Right renal cortex interstitium (tissue), 3 donors: ENCODE data around the gene THTPA. TPM values are rescaled to one million over a fixed set of nuclear protein-coding genes. Genes with fewer than 3 reads are reported as not detected.

ENCODE experiments used
- DNase-seq, 3 donors: peaks; one replicate each; pipeline ENCODE4 v3.0.0-alpha.2; 2013; ENCODE audit warnings: low read depth in 3 of 3, low spot score in 2 of 3
- polyA plus RNA-seq, 3 donors: library from polyadenylated mRNA; unstranded; fragments of 120-200 nt; gene quantifications; one replicate each; pipeline ENCODE4 v1.2.1, GENCODE V29; 2013; ENCODE audit not compliant: insufficient read length in 3 of 3

THTPA gene
- polyA plus RNA-seq, 3 donors: 14.2 to 18.5 (median 17.4) TPM

DNA sequence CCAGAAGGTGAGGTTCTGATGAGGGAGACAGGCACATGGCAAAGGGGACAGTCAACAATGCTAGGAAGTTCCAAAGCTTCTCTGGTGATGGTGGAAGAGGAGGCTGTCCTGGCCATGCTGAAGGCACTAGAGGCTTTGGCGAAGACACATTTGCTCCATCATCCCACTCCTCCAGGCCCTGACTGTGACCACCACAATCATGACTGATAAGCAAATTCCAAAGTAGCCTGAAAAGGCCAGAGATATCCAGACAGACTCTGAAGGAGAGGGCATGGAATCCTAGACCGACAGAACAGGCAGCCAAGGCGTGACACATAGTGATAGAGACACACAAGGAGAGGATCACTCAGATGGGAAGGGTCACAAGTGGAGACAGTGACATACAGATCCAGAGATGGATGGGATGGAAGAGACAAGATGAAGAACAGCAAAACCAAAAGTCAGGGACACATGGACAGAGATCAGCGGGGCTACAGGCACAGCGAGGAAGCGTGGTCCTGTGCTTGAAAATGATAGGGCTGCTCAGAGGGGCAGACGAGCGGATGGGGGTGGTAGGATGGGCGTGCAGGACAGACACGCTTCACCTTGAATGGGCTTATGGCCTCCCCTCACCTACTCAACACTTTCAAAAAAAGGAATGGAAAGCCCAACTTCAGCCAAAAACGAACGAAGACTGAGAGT lies 5.8 kb upstream of the THTPA start:
- DNase-seq: no peak

DNA sequence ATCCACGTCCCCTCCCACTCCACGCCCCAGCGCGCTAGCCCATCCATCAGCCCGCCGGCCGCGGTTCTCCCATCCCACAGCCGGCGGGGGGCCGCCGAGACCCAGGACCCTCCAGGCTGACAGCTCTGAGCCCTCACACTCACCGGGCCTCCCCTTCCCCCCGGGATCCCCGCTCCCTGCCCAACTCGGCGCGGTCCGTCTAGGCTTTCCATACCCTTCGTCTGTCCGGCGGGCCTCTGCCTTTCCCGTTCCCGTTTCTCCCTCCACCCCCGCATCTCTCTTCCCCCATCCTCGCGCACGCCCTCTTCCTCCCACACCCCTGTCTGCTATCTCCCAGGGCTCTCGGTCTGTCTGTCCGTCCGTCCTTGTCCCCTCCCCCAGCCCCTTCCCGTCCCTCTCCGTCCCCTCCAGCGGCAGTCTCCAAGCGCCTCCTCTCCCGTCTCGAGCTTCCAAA lies 5.2 kb upstream of the THTPA start:
- no peak for DNase-seq

DNA sequence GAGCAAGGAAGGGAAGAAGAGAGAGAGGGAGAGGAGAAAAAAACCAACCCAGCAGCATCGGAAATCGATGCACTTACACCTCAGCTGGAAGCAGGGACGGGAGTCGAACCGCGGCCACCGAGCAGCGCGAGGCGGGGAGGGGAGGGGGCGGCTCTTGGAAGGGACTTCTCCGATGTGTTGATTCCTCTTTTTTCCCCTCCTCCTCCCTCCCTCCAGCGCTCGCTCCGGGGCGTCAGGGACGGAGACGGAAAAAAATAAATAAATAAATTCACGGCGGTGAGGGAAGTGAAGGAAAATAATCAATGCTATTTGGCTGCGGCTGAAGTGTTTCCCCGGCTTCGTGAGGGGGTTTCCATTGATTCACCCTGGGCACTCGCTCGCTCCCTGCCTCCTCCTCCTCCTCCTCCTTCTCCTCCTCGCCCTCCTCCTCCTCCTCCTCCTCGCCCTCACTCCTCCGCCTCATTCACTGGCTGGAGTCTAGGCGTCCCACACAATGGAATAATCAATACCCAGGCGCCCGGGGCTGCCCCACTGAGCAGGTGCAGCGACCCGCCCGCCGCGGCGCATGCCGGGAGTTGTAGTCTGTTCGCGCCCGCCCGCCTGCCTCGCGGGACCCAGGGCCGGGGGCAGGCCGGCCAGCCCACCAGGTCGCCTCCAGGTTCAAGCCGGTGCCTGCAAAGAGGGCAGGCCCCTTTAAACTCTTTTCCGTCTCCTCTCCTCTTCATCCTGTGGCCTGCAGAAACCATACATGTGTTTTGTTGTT lies 4.6 kb upstream of the THTPA start, which contains the start of gene ZFHX2:
TSS of gene ZFHX2 (minus strand) at position 500 of the 763 bp plus-strand sequence. CDS start 16,440 bp downstream, outside the sequence.
- DNase-seq: no peak

DNA sequence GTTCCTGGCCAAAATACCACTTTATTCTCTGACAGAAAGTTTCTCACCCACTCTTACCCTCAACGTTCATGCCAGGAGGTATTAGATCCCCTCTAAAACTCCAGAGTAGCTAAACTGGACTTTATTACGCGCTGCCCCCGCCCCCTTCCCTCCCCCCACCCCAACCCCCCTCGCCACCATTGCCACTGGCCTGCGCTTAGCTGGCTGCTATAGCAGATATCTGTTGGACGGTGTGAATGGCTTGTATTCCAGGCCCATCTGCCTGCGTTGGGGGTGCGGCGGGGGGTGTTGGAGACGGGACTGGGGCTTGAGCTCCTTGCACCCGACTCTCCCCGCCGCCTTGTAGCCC lies 564 bp upstream of the THTPA start:
- DNase-seq: no peak

DNA sequence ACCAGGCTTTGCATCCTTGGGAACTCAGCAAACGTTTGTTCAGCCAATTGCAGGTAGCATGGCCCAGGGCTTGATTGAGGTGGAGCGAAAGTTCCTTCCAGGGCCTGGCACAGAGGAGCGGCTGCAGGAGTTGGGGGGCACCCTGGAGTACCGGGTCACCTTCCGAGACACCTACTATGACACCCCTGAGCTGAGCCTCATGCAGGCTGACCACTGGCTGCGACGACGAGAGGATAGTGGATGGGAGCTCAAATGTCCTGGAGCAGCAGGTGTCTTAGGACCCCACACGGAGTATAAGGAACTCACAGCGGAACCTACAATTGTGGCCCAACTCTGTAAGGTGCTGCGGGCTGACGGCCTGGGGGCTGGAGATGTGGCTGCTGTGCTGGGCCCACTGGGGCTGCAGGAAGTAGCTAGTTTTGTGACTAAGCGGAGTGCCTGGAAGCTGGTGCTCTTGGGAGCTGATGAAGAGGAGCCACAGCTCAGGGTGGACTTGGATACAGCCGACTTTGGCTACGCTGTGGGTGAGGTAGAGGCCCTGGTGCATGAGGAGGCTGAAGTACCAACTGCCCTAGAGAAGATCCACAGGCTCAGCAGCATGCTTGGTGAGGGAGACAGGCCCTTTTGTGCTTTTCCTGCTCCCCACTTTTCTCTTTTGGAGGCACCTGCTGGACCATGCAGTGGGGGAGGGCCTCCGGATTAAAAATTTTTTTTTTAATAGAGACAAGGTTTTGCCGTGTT lies 799 bp downstream of the THTPA start:
- no peak for DNase-seq

DNA sequence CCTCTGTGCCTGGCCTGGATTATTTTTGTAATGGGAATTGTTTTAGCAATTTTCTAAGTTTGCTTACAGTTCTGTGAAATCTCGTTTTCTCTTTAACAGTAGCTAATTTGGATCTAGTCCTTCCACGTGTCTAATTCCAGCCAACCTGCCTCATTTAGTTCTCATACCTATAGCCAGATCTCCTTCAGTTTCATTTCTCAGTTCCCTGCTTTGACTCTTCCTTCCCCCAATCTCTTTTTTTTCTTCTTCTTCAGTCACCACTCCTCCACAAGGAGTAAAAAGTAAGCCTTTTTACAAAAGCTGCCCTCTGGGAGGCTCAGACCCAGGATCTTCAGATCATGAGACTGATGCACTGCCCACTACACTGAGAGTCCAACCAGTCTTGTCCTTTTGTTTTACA lies 1.4 kb downstream of the THTPA start:
- no peak for DNase-seq

DNA sequence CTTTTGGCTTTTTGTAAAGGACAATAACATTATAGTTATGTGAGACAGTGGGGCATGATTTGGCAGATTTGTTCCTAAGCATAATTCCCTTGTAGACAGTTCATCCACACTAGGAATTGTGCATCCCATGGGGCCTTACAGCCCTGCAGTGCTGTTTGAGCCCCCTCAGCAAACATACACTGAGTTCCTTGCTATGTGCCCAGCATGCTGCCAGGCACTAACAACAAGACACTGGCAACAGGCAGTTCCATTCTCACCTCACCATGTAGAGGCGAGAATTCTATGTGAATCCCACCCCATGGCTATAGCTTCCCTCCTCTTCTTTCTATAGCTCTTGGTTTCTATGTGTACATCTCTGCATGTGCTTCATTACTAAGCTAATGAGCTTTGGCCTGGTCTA lies 1.9 kb downstream of the THTPA start:
- no peak for DNase-seq

DNA sequence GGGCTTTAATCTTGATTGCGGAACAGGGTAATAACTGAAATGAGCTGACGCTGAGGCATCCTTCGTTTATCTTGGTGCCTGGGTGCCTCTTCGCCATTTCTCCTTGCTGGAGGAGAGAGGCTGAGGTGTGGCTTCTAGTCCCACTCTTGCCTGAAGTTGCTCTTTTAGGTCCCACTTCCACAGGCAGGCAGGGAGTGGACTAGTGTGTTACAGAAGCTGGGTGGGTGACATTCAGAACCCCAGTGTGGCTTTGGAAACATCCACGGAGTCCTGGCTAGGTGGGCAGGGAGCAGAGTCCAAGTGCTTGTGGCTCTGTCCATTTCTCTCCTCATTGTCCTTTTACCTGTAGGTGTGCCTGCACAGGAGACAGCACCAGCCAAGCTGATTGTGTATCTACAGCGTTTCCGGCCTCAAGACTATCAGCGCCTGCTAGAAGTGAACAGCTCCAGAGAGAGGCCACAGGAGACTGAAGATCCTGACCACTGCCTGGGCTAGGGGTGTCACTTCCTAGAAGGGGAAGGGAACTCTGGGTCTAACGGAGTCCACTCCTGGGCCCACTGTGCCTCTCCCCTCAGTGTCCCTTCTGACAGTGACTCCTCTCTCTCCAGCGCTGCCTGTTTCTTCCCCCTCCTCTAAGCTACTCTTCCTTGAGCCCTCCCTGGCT lies 2.4 kb downstream of the THTPA start:
- no peak for DNase-seq

DNA sequence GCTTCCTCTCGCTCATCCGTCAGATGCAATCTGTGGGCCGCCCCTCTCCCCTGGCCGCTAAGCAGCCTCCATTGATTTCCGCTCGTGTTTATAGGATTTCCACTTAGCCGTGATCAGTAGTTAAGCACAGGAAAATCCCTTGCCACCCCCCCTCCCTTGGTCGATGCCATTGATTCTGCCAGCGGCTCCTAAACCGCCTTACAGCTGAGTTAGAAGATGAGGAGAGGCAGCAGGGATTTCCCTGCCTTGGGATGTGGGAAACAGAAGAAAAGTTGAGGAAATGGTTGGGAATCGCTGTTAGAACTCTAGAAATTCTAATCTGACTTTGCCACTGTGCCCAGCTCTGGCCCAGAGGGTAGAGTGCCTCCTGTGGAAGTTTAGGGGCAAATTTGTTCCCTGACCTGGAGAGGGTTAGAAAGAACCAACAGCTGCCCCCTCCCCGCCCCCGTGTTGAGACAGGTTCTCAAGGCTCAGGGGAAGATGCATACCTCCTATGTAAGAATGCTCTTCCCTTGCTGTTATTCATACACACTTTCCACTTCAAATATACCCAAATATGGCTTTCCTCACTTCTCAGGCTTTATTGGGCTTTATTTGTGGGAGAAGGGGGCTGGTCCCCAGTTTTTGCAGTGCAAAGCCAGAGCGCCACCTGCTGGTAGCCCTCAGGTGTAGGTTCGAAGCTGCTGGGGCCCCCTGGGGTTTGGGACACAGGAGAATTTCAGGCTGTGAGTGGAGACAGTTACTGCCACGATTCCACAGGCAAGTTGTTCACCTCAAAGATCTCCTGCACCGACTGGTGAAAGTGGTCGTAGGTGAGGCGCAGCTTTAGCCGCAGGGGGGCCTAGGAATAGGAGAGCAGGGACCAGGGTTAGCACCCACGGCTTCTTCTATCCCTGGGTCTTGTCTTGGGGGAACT lies 3.2 kb downstream of the THTPA start:
- DNase-seq: no peak

DNA sequence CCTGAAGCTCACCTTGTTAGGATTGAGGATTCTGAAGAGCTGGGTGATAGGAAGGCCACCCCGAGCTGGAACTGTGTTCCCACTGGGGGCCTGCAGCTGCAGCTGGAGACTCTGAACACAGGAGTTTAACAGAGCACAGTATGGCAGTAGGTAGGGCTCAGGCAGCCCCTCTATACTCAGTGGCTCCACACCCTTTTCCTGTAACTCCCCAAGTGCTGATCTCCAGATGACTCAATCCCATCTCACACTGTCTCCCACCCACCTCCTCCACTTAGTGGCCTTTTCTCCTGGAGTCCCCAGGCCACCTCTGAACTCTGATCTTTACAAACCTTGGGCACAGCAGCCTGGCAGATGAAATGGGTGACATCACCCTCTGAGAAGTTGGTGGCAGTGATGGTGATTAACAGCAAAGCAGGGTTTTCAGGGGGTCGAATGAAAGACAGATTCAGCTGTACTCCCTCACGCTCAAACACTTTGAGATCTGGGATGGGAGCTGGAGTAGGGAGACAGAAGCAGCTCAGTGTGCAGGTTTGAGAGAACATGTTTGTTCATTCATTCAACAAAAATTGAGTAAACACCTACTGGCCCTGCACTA lies 4.0 kb downstream of the THTPA start:
- no peak for DNase-seq

DNA sequence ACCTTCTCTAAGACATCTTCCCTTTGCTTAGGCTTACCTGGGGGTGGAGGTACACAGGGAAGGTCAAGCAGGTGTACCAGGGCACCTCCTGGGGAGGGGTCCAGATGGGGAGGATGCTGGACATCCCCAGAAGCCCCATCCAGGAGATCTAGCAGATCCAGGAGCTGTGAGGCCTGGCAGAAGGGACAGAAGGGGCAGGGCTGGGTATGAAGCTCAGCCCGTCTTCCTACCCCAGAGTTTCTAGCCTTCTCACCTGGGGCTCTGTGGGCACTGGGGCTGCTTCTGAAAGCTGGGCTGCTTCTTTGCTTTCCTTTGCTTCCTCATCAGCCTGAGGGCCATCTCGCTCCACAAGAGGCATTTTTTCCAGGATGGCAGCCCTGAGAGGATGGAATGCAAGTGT lies 5.2 kb downstream of the THTPA start:
- DNase-seq: no peak

DNA sequence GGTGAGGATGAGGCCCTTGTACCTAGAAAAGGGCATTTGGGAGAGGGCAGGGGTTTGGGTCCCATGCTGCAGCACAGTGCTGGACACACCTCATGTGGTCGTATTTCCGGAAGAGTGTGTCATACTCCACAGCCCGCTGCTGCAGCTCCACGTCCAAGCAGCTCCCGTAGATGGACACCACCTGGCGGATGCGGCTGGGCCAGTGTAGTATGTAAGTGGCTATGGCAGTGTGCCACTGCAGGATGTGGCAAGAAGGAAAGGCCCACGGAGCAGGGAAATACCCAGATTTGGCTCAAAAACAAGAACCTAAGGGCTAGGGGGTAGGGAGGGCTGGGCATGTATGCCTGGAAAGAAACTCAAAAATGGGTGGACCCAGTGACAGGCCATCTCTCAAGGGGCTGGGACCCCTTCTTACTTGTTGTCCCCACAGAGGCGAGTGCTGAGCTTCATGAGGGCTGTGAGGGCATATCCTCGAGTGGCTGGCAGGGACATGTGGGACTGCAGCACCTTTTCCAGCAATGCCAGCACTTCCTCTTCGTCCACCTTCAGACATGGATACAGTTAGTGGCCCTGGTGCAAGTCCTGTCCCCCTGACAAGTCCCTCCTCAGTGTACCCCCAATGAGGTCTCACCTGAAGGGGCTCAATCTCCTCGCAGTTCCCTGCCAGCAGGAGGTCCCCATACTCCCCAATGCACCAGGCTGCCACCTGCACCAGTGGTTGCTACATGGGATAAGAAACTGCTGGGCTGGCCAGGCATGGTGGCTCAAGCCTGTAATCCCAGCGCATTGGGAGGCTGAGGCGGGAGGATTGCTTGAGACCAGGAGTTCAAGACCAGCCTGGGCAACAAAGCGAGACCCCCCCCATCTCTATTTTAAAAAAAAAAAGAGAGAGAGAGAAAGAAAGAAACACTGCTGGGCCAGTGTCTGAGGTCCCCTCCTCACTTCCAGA lies 6.1 kb downstream of the THTPA start:
- no peak for DNase-seq

DNA sequence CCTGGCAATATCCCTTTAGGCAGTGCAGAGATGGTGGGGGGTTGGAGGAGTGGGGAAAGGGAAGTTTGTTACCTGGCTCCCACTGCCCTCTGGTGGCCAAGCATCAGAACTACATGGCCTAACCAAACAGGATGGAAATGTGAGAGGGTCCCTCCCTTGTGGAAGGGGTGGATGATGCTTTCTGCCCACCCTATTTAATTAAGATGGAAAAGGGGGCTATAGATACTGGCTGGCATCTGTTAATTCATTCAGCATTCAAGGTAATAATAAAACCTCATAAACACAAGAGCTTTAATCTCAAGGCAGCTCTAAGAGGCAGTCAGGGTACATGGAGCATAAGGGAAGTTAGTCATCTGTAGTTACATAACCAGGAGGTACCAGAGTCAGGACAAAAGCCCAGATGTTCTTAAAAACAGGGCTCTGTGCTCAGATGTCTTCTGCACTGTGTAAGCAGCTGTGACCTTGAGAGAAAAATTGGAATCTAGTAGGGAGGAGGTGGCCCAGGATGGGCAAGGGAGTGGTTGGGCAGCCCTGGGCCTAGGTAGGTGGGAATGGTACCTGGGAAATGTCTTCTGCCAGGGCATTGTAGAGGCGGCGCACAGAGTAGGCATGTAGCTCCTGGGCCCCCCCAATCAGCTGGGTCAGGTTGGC lies 6.9 kb downstream of the THTPA start:
- no peak for DNase-seq

DNA sequence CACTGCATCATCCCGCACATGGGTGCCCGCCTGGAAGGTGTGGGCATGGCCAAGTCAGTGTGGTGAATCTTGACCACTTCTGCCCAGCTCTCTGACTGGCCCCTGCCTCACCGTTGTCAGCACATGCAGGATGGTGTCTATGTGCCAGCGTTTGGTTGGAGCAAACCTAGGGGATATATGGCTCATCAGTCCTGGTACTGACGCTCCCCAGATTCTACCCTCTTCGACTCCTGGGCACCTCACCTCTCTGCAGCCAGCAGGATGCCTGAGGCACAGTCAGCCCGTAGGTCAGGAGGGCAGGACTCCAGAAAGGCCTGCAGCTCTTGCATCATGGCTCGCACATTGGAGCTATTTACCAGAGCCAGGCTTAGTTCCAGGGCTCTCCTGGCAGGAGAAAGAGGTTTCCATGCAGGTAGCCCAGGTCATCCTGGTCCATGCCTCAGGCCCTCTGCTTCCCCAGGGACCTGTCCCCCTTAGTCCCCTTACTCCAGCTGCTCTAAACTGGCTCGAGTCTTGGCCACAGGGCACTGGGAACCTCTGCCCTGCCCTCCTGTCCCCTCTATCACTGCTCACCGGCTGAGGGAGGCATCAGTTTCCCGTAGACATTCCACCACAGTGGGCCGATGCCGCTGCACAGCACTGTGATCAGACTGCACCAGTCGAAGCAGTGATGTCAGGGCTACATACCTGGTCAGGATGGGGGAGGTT lies 7.6 kb downstream of the THTPA start:
- DNase-seq: no peak

DNA sequence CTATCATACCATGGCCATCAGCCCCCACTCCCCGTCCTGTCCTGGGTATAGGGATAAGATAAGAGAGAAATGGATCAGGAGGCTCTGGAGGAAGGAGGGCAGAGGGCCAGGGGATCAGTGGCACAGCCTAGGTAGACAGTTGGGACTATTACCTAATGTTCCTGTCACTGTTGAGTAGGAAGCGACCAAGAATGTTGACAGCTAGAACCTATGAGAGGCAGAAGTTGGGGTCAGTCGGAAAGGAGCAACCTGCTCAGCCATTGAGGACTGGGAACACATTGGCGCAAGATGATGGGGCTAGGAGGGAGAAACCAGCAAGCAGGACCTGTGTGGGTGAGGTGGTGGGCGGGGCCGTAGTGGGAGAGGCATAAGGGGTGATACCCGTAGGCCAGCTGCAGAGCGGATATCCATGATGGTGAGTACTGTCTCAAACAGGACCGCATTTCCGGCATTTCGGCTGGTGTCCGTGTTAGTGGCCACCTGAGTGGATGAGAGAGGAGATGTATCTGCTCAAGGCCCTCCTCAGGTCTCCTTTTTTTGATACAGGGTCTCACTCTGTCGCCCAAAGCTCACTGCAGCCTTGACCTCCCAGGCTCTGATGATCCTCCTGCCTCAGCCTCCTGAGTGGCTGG lies 8.2 kb downstream of the THTPA start:
- no peak for DNase-seq

DNA sequence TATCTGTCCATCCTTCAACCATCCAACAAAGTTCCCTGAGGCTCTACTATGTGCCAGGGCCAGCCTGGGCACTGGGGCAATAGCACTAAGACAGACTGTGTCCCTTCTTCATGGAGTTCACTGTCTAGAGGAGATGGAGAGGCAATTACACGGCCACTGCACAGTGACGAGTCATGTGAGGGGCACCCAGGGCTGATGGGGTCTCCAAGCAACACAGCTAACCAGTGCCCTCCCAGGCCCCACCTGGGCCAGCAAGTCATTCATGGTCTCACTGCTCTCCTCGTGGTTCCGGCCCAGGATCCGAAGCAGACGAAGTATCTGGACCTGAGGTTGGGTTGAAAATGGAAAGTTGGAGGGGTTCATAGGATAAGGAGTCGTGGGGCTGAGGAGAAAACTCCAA lies 8.8 kb downstream of the THTPA start:
- DNase-seq: no peak

DNA sequence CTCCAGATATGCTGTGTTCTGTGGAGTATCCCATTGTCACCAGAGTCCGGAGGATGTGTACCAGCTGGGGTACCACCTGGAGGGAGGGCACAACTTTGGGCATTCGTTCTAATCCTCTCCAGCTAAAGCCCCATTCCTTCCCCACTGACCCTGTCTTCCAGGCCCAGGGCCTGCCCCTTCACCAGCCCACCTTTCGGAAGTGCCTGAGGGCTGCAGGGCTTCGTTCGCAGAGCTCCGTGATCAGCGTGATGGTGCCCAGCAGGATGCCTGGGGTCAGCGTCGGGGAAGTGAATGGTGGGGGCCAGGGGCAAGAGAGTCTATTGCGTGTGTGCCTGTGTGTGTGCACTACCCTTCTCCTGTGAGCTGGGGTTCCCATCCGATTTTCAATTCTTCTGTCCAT lies 9.6 kb downstream of the THTPA start:
- no peak for DNase-seq
